T-cell (primary cell): ENCODE measurements around the gene CLCA2. TPM values are rescaled to one million over a fixed set of nuclear protein-coding genes. Genes with fewer than 3 reads are reported as not detected.

Source experiments
- ATAC-seq, 4 experiments: fragments of 200-7000 bp in 3 of 4; fragments of 150-1000 bp in 1 of 4; cut with Tn5 transposase; replicated peaks in 1 of 4; 1 replicate in 3 of 4; 2 replicates in 1 of 4; pipeline ENCODE4 v1.10.0; 2021; ENCODE audit warnings: moderate library complexity in 3 of 4, mild to moderate bottlenecking in 2 of 4, moderate number of reproducible peaks in 1 of 4
- CTCF ChIA-PET, 2 donors: fragments of 300-600 bp; sonication (Branson Sonifier 250); formaldehyde crosslinking; loops; one replicate each; lab custom pipeline; 2022; ENCODE audit warnings: antibody characterized with exemption in 2 of 2; lab: Charles Lee
- POLR2A ChIA-PET, 2 donors: fragments of 300-600 bp; sonication (Branson Sonifier 250); formaldehyde crosslinking; loops; one replicate each; lab custom pipeline; 2022; ENCODE audit warnings: antibody characterized with exemption in 2 of 2; lab: Charles Lee
- DNase-seq, 35 experiments: peaks; one replicate each; pipeline versions ENCODE4 v3.0.0 to v3.0.0-alpha.2; 2013 to 2023
- H3K27ac ChIP-seq: one replicate; pipeline ENCODE4 v1.5.1; 2013; ENCODE audit warnings: low read length
- H3K27me3 ChIP-seq, 2 experiments: replicated peaks in 1 of 2; 1 replicate in 1 of 2; 2 replicates in 1 of 2; pipeline versions ENCODE4 v1.6.1 to v1.7.0; 2013; ENCODE audit warnings: low read length in 1 of 2, mixed read lengths in 1 of 2; ENCODE audit not compliant: control insufficient read depth in 2 of 2, insufficient read depth in 2 of 2; ENCODE audit errors: extremely low read depth in 1 of 2
- H3K36me3 ChIP-seq, 2 donors: 1 replicate in 1 of 2; 2 replicates in 1 of 2; pipeline versions ENCODE4 v1.6.1 to v1.7.0; 2013; ENCODE audit warnings: low read length in 1 of 2; ENCODE audit not compliant: control insufficient read depth in 2 of 2, insufficient read depth in 1 of 2; ENCODE audit errors: extremely low read depth in 1 of 2
- H3K4me1 ChIP-seq, 2 experiments: 1 replicate in 1 of 2; 2 replicates in 1 of 2; pipeline versions ENCODE4 v1.6.1 to v1.7.0; 2013; ENCODE audit warnings: low read length in 2 of 2, mixed read lengths in 1 of 2; ENCODE audit not compliant: insufficient read depth in 2 of 2, control insufficient read depth in 1 of 2; ENCODE audit errors: extremely low read depth in 1 of 2
- H3K4me3 ChIP-seq, 2 donors: 1 replicate in 1 of 2; 2 replicates in 1 of 2; pipeline versions ENCODE4 v1.5.1 to v1.7.0; 2013; ENCODE audit warnings: mild to moderate bottlenecking in 2 of 2, low read length in 1 of 2, moderate library complexity in 1 of 2; ENCODE audit not compliant: control insufficient read depth in 1 of 2; ENCODE audit errors: extremely low read depth in 1 of 2
- H3K9me3 ChIP-seq: 2 replicates; pipeline ENCODE4 v1.7.0; 2013
- H3K27ac Mint-ChIP-seq, 2 donors: one replicate each; pipeline ENCODE4 v1.8.0; 2020 to 2021; ENCODE audit warnings: mild to moderate bottlenecking in 2 of 2, mixed read lengths in 2 of 2
- H3K27me3 Mint-ChIP-seq, 2 donors: one replicate each; pipeline ENCODE4 v1.8.0; 2021 to 2022; ENCODE audit warnings: mixed read lengths in 2 of 2
- H3K36me3 Mint-ChIP-seq: one replicate; pipeline ENCODE4 v1.8.0; 2021; ENCODE audit warnings: mixed read lengths
- H3K4me1 Mint-ChIP-seq, 3 donors: one replicate each; pipeline ENCODE4 v1.8.0; 2020 to 2022; ENCODE audit warnings: mixed read lengths in 3 of 3, mild to moderate bottlenecking in 1 of 3
- H3K4me3 Mint-ChIP-seq, 3 donors: one replicate each; pipeline ENCODE4 v1.8.0; 2020 to 2022; ENCODE audit warnings: mild to moderate bottlenecking in 3 of 3, mixed read lengths in 3 of 3, moderate library complexity in 3 of 3
- H3K9me3 Mint-ChIP-seq, 3 donors: one replicate each; pipeline ENCODE4 v1.8.0; 2020 to 2022; ENCODE audit warnings: mixed read lengths in 3 of 3
- WGBS: methylation state at CpG from one replicate; pipeline ENCODE4 v1.1.5; 2013; ENCODE audit warnings: missing lambda C conversion rate; ENCODE audit not compliant: insufficient coverage; 5-methylcytosine and 5-hydroxymethylcytosine counted together
- total RNA-seq, 35 experiments: library from RNA in 6 of 35; stranded (reverse) in 6 of 35; fragments of 120-200 nt in 1 of 35; gene quantifications; one replicate each; pipeline versions ENCODE4 v1.2.1 to v1.2.4 and lab custom pipeline; 2013 to 2026

The CLCA2 gene, protein sequence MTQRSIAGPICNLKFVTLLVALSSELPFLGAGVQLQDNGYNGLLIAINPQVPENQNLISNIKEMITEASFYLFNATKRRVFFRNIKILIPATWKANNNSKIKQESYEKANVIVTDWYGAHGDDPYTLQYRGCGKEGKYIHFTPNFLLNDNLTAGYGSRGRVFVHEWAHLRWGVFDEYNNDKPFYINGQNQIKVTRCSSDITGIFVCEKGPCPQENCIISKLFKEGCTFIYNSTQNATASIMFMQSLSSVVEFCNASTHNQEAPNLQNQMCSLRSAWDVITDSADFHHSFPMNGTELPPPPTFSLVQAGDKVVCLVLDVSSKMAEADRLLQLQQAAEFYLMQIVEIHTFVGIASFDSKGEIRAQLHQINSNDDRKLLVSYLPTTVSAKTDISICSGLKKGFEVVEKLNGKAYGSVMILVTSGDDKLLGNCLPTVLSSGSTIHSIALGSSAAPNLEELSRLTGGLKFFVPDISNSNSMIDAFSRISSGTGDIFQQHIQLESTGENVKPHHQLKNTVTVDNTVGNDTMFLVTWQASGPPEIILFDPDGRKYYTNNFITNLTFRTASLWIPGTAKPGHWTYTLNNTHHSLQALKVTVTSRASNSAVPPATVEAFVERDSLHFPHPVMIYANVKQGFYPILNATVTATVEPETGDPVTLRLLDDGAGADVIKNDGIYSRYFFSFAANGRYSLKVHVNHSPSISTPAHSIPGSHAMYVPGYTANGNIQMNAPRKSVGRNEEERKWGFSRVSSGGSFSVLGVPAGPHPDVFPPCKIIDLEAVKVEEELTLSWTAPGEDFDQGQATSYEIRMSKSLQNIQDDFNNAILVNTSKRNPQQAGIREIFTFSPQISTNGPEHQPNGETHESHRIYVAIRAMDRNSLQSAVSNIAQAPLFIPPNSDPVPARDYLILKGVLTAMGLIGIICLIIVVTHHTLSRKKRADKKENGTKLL
- total RNA-seq (not detected), total RNA-seq (lab: John Stamatoyannopoulos, UW) (0 to 0.13 (median 0) reads per million in 29 experiments)
- not detected for total RNA-seq (2013)

DNA sequence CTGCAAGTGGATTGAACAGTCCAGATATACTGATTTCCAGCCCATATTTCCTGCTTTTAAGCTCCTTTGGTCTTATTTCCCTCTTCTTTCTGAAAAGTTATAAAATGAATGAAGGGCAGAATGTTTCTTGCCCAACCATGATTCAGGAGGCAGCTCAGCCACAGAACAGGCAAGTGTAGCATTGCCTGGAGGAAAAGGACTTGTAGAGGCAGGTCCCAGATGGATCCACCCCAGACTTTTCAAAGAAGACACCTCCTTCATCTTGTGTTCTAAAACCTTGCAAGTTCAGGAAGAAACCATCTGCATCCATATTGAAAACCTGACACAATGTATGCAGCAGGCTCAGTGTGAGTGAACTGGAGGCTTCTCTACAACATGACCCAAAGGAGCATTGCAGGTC lies at the start of gene CLCA2:
CLCA2 (plus strand) TSS at position 299 of the 400 bp plus-strand sequence; CDS start at position 376, 77 bp downstream.
- ChIA-PET POLR2A (no interaction called here), CTCF (interaction anchor here (0.6 to 1.6 kb wide), 4 partner anchors 50 to 1245 kb away, joined by 3 to 7 read pairs (median 5); no protein-coding TSS in a partner anchor)
- Mint-ChIP-seq H3K4me1 (peaks cover 2 to 6% (median 4%) of the 10 kb centered on the region in 3 donors), H3K27me3 (peaks cover 0 to 10% of the 10 kb centered on the region in 2 donors), H3K27ac (no peak within 1 kb of the TSS), H3K36me3 (no peaks in the 10 kb centered on the region), H3K4me3 (no peak within 1 kb of the TSS), H3K9me3 (no peaks in the 10 kb centered on the region)
- Histone ChIP-seq H3K9me3 (no peaks in the 10 kb centered on the region), H3K27me3 (no peaks in the 10 kb centered on the region), H3K4me3 (no peak within 1 kb of the TSS), H3K4me1 (peaks cover 0 to 2% of the 10 kb centered on the region in 2 experiments), H3K36me3 (no peaks in the 10 kb centered on the region), H3K27ac (no peak within 1 kb of the TSS)
- DNase-seq (no peak), ATAC-seq (no peak)

DNA sequence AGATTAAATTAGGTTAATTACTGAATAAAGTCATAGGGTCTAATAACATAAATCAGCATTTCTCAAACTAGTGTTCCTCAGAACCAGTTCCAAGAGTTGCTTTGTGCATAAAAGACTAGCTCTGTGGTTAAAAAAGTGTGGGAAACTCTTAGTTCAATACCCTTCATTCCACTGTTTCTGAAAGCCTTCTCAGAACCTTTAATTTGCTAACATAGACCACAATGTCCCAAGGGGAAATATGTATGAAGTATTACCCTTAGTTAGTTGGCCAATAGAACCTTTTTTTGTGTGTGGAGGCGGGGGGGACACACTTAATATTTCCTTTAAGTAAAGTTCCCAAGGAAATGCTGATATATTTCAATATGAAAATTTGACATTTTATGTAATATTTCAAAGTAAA lies 48.3 kb upstream of the CLCA2 start:
- Histone ChIP-seq H3K27me3 (no peaks in the 10 kb centered on the region), H3K27ac (no peak overlapping the region), H3K4me3 (no peak overlapping the region), H3K36me3 (peaks cover 0 to 17% of the 10 kb centered on the region in 2 donors), H3K4me1 (no peaks in the 10 kb centered on the region), H3K9me3 (no peaks in the 10 kb centered on the region)
- Mint-ChIP-seq H3K4me1 (peaks cover 0 to 4% (median 4%) of the 10 kb centered on the region in 3 donors), H3K4me3 (no peak overlapping the region), H3K9me3 (peaks cover 0 to 3% (median 0%) of the 10 kb centered on the region in 3 donors), H3K27ac (no peak overlapping the region), H3K27me3 (no peaks in the 10 kb centered on the region), H3K36me3 (peaks cover 53% of the 10 kb centered on the region)
- CTCF ChIA-PET, result interaction anchor here (0.6 to 1.9 kb wide), 4 partner anchors 124 to 366 kb away, joined by 3 to 7 read pairs (median 4); no protein-coding TSS in a partner anchor
- WGBS, result no CpG with 5 or more reads among the region's 1 CpG
- DNase-seq (no peak), ATAC-seq (no peak)
- POLR2A ChIA-PET, result no interaction called here

DNA sequence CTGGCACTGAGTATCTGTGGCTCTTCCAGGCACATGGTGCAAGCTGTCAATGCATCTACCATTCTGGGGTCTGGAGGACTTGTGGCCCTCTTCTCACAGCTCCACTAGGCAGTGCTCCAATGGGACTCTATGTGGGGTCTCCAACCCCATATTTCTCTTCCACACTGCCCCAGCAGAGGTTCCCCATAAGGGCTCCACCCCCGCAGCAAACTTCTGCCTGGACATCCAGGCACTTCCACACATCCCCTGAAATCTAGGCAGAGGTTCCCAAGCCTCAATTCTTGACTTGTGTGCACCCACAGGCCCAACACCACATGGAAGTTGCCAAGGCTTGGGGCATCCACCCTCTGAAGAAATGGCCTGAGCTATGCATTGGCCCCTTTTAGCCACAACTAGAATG lies 46.6 kb upstream of the CLCA2 start:
- H3K9me3 Mint-ChIP-seq, result peaks cover 0 to 3% (median 0%) of the 10 kb centered on the region in 3 donors
- DNase-seq, result no peak
- no peak overlapping the region for H3K27ac ChIP-seq
- no peak overlapping the region for H3K27ac Mint-ChIP-seq
- no peak for ATAC-seq
- no peaks in the 10 kb centered on the region for H3K27me3 Mint-ChIP-seq
- POLR2A ChIA-PET, result no interaction called here
- H3K4me1 Mint-ChIP-seq, result peaks cover 0 to 9% (median 4%) of the 10 kb centered on the region in 3 donors
- no peak overlapping the region for H3K4me3 ChIP-seq
- H3K4me3 Mint-ChIP-seq, result no peak overlapping the region
- no peaks in the 10 kb centered on the region for H3K9me3 ChIP-seq
- CTCF ChIA-PET, result interaction anchor here in 1 of 2 donors (0.6 to 1.7 kb wide), 2 partner anchors 124 to 353 kb away, joined by 3 to 7 read pairs; no protein-coding TSS in a partner anchor
- no peaks in the 10 kb centered on the region for H3K27me3 ChIP-seq
- H3K36me3 Mint-ChIP-seq, result peaks cover 49% of the 10 kb centered on the region
- H3K4me1 ChIP-seq, result no peaks in the 10 kb centered on the region
- H3K36me3 ChIP-seq, result peaks cover 0 to 17% of the 10 kb centered on the region in 2 donors
- WGBS, result 78% methylated on average over 1 of the region's 1 CpG

DNA sequence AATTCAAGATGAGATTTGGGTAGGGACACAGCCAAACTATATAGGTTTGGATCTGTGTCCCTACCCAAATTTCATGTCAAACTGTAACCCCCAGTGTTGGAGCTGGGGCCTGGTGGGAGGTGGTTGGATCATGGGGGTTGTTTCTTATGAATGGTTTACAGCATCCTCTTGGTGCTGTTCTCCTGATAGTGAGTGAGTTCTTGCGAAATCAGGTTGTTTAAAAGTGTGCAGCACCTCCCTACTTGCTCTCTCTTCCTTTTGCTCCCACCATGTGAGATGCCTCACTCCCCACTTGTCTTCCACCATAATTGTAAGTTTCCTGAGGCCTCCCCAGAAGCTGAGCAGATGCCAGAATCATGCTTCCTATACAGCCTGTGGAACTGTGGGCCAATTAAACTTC lies 45.2 kb upstream of the CLCA2 start:
- no peaks in the 10 kb centered on the region for H3K9me3 ChIP-seq
- Mint-ChIP-seq H3K4me3 (no peak overlapping the region), H3K36me3 (peaks cover 38% of the 10 kb centered on the region), H3K9me3 (peaks cover 0 to 3% (median 0%) of the 10 kb centered on the region in 3 donors), H3K27ac (no peak overlapping the region), H3K27me3 (no peaks in the 10 kb centered on the region), H3K4me1 (peaks cover 0 to 19% (median 13%) of the 10 kb centered on the region in 3 donors)
- ATAC-seq, result no peak
- H3K4me3 ChIP-seq, result no peak overlapping the region
- no CpG with 5 or more reads among the region's 1 CpG for WGBS
- DNase-seq, result no peak
- H3K36me3 ChIP-seq, result peaks cover 0 to 14% of the 10 kb centered on the region in 2 donors
- no peak overlapping the region for H3K27ac ChIP-seq
- ChIA-PET POLR2A (interaction anchor here in 1 of 2 donors (0.7 kb wide), 1 partner anchor 43 kb away, joined by 3 read pairs; no protein-coding TSS in a partner anchor), CTCF (interaction anchor here (1.4 to 2.4 kb wide), 5 partner anchors 9 to 361 kb away, joined by 4 to 17 read pairs (median 13); partner anchors contain the start of gene ODF2L (in 1 of the 2))
- H3K27me3 ChIP-seq, result no peaks in the 10 kb centered on the region
- peaks cover 0 to 6% of the 10 kb centered on the region in 2 experiments for H3K4me1 ChIP-seq

DNA sequence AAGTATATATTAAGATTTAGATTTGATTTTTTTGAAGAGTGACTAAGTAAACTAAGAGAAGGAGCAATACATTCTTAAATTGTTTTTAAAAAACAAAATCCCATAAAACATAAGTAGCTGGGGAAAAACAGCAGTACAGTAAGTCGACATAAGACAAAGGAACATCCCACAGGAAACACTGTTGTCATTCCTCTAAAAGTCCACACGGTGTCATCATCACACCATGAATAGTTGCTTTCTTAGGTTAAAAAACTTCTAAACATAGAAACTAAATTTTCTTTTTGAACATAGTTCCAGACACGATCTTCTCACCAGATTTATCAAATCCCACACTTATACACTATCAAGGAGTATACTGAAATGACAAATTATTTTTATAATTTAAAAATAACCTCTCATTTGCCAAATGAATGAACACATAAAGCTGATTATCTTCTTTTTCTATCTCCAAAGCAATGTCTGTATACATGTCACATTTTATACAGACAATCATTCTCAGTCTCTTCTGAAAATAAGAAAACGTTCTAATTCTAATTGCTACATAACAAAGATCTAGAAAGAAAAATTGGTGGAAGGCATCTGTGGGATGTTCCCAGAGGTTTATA lies 43.6 kb upstream of the CLCA2 start:
- DNase-seq, result peak in 2 of 35 experiments; percentile 13 to 81
- Mint-ChIP-seq H3K27me3 (no peaks in the 10 kb centered on the region), H3K36me3 (peaks cover 28% of the 10 kb centered on the region), H3K9me3 (peaks cover 0 to 3% (median 0%) of the 10 kb centered on the region in 3 donors), H3K4me3 (no peak overlapping the region), H3K4me1 (peaks cover 0 to 19% (median 13%) of the 10 kb centered on the region in 3 donors), H3K27ac (no peak overlapping the region)
- Histone ChIP-seq H3K36me3 (peaks cover 0 to 11% of the 10 kb centered on the region in 2 donors), H3K4me1 (peaks cover 0 to 6% of the 10 kb centered on the region in 2 experiments), H3K27ac (no peak overlapping the region), H3K9me3 (no peaks in the 10 kb centered on the region), H3K4me3 (no peak overlapping the region), H3K27me3 (no peaks in the 10 kb centered on the region)
- no CpG with 5 or more reads among the region's 4 CpGs for WGBS
- CTCF ChIA-PET, result interaction anchor here (0.5 to 2.4 kb wide), 29 partner anchors 8 to 962 kb away, joined by 3 to 22 read pairs (median 3); partner anchors contain the start of genes ODF2L (in 1 of the 2) and SH3GLB1 (in 1 of the 2)
- POLR2A ChIA-PET, result interaction anchor here (1.0 to 1.4 kb wide), 2 partner anchors 16 to 19 kb away, joined by 3 read pairs; partner anchors contain the start of gene ODF2L (in 1 of the 2)
- peak; percentile 27 to 65 (median 58) for ATAC-seq
